Measurements from ENCODE around the gene ALOX15.
"Not testable (repeated sequence)": the region's sequence is repeated elsewhere in the genome, so short reads cannot be mapped to it uniquely, and the experiment has no call there.

The ALOX15 gene

DNA sequence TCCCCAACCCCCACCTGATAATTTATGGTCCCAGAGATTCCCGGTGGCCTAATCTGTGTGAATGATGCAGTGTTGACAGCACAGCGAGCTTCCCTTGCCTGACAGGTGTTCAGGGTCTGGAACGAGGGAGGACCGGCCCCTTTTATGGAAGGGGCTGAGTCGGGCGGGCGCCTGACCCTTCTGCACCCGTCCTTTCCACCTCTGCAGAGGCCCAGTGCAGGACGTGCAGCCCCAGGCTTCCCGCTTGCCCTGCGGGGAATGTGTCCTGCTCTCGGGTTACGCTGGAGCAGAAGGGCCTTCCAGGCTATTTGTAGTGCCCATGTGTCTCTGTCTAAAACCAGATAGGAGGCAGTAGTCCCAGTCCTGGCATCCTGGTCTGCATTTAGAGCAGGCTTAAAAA, 40.9 kb downstream of the ALOX15 start:
- TF ChIP-seq, protein P1, sequence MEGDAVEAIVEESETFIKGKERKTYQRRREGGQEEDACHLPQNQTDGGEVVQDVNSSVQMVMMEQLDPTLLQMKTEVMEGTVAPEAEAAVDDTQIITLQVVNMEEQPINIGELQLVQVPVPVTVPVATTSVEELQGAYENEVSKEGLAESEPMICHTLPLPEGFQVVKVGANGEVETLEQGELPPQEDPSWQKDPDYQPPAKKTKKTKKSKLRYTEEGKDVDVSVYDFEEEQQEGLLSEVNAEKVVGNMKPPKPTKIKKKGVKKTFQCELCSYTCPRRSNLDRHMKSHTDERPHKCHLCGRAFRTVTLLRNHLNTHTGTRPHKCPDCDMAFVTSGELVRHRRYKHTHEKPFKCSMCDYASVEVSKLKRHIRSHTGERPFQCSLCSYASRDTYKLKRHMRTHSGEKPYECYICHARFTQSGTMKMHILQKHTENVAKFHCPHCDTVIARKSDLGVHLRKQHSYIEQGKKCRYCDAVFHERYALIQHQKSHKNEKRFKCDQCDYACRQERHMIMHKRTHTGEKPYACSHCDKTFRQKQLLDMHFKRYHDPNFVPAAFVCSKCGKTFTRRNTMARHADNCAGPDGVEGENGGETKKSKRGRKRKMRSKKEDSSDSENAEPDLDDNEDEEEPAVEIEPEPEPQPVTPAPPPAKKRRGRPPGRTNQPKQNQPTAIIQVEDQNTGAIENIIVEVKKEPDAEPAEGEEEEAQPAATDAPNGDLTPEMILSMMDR (IDR thresholded peaks at IDR 0.05; ENCODE audit: low read depth, low read length): no peak
- DNase-seq (ENCODE audit: low read depth, low spot score): no peak
- in situ Hi-C loops (cut with HindIII; ENCODE audit: low sequenced_read_pairs): no loop called here
- H3K4me3 ChIP-seq (ENCODE audit: low read depth, low read length): no peak overlapping the region

- in situ Hi-C loops (cut with HindIII; ENCODE audit: low sequenced_read_pairs): no loop called here
- TF ChIP-seq, protein P1 (IDR thresholded peaks at IDR 0.05; ENCODE audit: low read depth, low read length): no peak
- DNase-seq (ENCODE audit: low read depth, low spot score): peak; percentile 53
- H3K4me3 ChIP-seq (ENCODE audit: low read depth, low read length): no peak overlapping the region
Observed at GRCh38 chr17:4599505-4600281, 41.8 kb downstream of the ALOX15 start.

DNA sequence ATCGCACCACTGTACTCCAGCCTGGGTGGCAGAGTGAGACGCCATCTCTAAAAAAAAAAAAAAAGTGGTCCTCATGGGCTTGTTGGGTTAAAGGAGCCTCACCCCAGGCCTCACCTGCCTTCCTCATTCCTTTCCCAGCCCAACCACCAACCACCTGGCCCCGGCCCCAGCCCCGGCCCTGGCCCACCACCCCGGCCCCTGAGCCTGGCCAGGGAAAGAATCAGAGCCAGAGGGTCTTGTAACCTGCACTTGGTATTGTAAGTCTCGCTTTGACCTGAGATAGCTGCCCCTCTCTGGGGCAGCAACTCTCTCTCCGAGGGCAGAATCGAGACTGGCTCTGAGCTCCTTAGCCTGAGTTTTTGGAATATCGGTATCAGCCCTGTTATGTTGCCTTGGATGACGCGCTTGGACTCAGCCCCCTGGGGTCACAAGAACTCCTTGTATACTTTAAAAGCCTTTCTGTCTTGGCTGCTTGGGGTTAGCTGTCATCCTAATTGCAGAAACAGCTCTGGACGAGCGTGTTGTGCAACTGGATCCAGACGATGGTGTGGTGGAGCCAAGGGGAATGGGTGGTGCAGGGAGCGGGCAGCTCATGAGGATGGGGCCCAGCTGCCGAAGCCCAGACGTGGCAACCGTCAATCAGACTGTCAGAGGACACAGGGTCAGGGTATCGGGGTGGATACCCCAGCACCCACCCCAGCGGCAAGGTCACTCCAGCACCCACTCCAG, 42.5 kb downstream of the ALOX15 start:
- in situ Hi-C loops (cut with HindIII; ENCODE audit: low sequenced_read_pairs): no loop called here
- DNase-seq (ENCODE audit: low read depth, low spot score): no peak
- TF ChIP-seq, protein P1 (IDR thresholded peaks at IDR 0.05; ENCODE audit: low read depth, low read length): no peak

DNA sequence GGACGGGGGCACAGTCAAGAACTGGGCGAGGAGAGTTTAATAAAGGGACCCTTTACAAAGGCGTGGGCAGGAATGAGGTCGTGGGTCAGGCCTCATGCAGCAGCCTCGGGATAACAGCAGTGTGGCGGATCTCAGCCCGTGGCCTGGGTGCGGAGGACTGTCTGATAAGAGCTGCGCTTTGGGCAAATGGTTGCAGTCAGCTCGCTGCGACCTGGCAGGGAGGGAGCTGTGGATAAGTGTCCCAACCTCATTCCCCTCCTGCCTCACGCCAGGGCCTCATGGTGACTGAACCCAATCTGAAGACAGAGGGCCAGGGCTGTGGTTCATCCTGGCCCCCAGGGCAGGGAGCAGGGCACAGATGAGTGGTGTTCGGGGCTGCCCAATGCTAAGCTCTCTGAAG, 43.5 kb downstream of the ALOX15 start:
- TF ChIP-seq, protein P1 (IDR thresholded peaks at IDR 0.05; ENCODE audit: low read depth, low read length): no peak
- DNase-seq (ENCODE audit: low read depth, low spot score): no peak
- in situ Hi-C loops (cut with HindIII; ENCODE audit: low sequenced_read_pairs): no loop called here
- H3K4me3 ChIP-seq (ENCODE audit: low read depth, low read length): no peak overlapping the region

More for the DNA sequence above, 42.5 kb downstream of the ALOX15 start:
- no peak overlapping the region for H3K4me3 ChIP-seq (ENCODE audit: low read depth, low read length)

DNA sequence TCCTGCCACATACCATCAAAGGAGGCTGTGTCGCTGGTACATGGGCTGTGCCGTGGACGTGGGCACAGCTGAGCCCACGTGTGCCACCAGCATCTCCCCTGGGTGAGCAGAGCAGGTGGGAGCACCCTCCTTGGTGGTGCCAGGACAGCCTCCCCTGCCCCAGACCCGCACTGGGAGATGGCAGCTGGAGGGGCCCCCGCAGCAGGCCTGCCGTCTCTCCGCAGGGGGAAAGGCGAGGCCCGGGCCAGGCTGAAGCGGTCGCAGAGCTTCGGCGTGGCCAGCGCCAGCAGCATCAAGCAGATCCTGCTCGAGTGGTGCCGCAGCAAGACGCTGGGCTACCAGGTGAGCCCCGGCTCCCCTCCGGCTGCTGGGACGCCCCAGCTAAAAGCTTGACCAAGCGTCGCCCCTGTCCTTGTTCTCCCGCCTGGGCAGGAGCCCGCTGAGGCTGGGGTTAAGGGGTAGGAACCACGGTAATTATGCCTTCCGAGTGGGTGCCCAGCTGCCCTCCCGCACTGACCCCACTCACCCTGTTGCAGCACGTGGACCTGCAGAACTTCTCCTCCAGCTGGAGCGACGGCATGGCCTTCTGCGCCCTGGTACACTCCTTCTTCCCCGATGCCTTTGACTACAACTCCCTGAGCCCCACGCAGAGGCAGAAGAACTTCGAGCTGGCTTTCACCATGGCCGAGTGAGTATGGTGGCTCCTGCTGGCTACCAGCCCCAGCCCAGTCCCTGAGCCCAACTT, 44.7 kb downstream of the ALOX15 start:
- in situ Hi-C loops (cut with HindIII; ENCODE audit: low sequenced_read_pairs): no loop called here
- no peak for DNase-seq (ENCODE audit: low read depth, low spot score)

GRCh38 chr17:4595685-4596342, 45.7 kb downstream of the ALOX15 start:
- H3K4me3 ChIP-seq (ENCODE audit: low read depth, low read length); DNase-seq (ENCODE audit: low read depth, low spot score); in situ Hi-C loops (cut with HindIII; ENCODE audit: low sequenced_read_pairs): not testable (repeated sequence)

More for the DNA sequence above, 44.7 kb downstream of the ALOX15 start:
- no peak overlapping the region for H3K4me3 ChIP-seq (ENCODE audit: low read depth, low read length)
- TF ChIP-seq, protein P1 (IDR thresholded peaks at IDR 0.05; ENCODE audit: low read depth, low read length): no peak
